ENCODE measurements around the gene CAMSAP2. TPM values are rescaled to one million over a fixed set of nuclear protein-coding genes. Genes with fewer than 3 reads are reported as not detected.
"Not testable (repeated sequence)": the region's sequence is repeated elsewhere in the genome, so short reads cannot be mapped to it uniquely, and the experiment has no call there.

The CAMSAP2 gene
- total RNA-seq, 1 donor from 2014 or later, result 117 TPM

DNA sequence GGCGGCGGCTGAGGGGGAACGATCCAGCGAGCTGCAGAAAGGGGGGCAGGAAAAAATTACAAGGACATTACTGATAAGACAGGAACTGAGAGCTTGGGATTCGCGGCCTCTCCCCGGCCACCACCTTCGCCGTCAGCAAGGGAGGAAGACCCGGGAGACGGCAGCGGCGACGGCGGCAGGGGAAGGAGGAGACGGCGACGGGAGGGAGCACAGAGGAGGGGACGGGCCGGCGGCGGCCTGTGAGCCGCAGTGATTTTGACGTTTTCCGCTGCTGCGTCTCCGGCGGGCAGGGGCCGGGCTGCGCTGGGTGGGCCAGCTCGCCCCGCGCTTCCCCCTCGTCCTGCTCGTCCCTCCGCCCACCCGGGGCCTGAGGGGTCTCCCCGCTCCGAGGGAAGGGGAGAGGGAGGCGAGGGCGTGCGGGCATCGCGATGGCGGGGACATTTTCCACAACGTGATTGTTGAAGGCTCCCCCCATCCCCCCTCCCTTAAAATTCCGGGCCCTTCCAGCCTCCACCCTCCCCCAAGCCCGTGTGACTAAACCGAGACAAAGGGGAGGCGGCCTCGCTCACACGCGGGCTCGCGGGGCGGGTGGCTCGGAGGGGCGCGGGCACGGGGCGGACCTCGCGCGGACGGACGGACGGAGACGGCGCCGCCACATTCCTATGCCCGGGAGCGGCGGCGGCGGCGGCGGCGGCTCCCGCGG, 407 bp downstream of the CAMSAP2 start:
- peak; percentile 85 to 90 for DNase-seq (ENCODE audit: low spot score in 2 of 2)
- no peak for FAIRE-seq

GRCh38 chr1:200739702-200740570, 1.2 kb downstream of the CAMSAP2 start:
- no peak for DNase-seq (ENCODE audit: low spot score in 2 of 2)
- no peak for FAIRE-seq

DNA sequence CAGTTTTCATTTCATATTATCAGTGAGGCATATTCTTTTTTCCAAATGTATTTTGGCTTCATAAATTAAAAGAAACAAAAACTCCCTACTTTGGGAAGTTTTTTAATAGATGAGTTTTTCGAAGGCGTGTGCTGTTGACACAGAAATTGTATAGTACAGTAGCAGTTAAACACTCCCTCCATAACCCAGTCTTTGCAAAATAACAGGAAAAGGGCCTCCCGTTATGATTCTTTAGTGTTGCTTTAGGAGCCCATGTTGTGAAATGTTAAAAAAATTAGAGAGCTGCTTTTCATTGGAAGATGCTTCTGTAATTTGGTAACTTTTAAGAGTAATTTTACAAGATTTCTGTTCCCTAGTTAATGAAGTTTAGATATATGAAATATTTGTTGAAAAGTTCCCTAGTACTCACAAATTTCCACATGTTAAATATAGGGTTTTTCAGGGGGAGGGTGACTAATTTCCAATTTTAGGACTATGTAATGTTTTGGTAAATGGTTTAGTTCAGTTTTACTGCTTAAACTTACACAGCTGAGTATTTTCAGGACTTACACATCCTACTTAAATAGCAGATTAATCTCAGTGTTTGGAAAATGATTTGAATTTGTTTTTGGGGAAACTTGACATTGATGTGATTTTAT, 2.0 kb downstream of the CAMSAP2 start:
- DNase-seq (ENCODE audit: low spot score in 2 of 2) (no peak), FAIRE-seq (no peak)

- no peak for DNase-seq (ENCODE audit: low spot score in 2 of 2)
- FAIRE-seq, result no peak
Observed at GRCh38 chr1:200741551-200742207, 3.0 kb downstream of the CAMSAP2 start.

GRCh38 chr1:200744143-200744542, 5.5 kb downstream of the CAMSAP2 start:
- no peak for DNase-seq (ENCODE audit: low spot score in 2 of 2)
- no peak for FAIRE-seq

- DNase-seq (ENCODE audit: low spot score in 2 of 2), result peak; percentile 29 to 42
Observed at GRCh38 chr1:200749090-200749489, 10.4 kb downstream of the CAMSAP2 start.

GRCh38 chr1:200750749-200751148, 12.1 kb downstream of the CAMSAP2 start:
- DNase-seq (ENCODE audit: low spot score in 2 of 2); FAIRE-seq: not testable (repeated sequence)

More at GRCh38 chr1:200749090-200749489, 10.4 kb downstream of the CAMSAP2 start:
- no peak for FAIRE-seq

DNA sequence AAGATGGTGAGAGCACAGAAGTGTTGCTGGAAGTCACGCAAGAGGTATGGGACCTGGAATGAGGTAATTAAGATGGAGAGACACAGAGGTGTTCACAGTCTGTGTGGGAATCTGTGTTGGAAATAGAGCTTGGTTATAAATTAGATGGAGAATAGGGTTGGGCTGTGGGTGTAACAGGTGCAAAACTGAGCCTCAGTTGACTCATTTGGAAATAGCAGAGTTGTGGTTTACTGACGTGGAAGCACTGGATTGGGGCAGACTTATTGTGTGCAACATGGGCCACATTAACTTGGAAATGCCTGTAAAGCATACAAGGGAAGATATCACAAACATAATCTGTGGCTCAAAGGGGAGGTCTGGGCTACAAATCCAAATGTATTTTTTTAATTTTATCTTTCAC, 13.0 kb downstream of the CAMSAP2 start:
- DNase-seq (ENCODE audit: low spot score in 2 of 2), result no peak

GRCh38 chr1:200753650-200754198, 15.0 kb downstream of the CAMSAP2 start:
- DNase-seq (ENCODE audit: low spot score in 2 of 2) (no peak), FAIRE-seq (no peak)

More for the DNA sequence above, 13.0 kb downstream of the CAMSAP2 start:
- no peak for FAIRE-seq

- no peak for DNase-seq (ENCODE audit: low spot score in 2 of 2)
- no peak for FAIRE-seq
Observed at GRCh38 chr1:200755456-200755855, 16.8 kb downstream of the CAMSAP2 start.

DNA sequence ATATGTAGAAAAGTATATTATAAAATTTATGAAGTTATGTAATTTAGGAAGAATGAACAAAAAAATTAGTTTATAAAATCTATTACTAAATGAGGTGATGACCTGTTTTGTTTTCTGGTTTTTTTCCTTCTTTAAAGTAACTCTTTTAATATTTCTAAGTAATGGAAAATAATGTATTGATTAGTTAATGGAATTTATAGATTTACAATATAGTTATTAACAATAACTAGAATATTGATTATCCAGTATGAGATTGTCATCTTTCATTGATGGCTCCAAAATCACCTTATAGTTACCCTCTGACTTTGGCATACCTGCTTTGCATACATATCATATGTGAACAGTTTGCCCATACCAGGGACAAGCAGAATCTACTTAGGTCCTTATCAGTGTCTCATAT, 23.4 kb downstream of the CAMSAP2 start:
- FAIRE-seq, result peak; percentile 23

GRCh38 chr1:200767321-200767720, 28.6 kb downstream of the CAMSAP2 start:
- no peak for FAIRE-seq
- DNase-seq (ENCODE audit: low spot score in 2 of 2), result no peak

More for the DNA sequence above, 23.4 kb downstream of the CAMSAP2 start:
- DNase-seq (ENCODE audit: low spot score in 2 of 2), result no peak

DNA sequence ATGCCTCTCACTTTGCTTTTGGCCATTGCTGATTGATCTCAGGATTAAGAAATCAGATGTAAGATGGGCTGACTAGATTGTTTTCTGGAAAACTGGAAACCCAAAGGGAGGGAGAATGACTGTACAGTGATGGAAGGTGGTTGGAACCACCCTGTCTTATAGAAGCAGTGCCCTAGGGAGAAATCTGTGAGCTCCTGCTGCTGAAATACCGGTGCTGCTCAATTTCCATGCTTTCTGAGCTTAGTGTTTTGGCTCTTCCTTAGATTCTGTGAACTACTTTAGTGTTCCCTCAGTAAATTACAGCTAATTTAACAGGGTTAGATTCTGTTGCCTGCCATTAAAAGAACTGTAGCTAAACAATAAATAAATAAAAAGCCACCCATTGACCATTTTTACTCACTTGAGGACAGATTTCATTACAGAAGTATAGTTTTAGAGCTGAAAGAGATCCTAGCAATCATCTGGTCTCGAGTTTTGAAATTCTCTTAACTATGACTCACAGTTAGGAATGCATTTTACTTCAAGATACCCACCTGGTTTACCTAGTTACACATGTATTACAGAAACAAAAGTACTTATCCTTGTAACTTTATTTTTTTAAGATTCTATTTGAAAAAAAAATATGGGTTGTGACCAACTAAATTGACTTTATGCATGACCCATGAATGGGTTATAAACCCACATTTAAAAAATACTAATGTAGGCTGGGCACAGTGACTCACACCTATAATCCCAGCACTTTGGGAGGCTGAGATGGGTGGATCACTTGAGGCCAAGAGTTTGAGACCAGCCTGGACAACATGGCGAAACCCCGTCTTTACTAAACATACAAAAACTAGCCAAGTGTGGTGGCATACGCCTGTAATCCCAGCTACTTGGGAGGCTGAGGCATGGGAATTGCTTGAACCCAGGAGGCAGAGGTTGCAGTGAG, 33.2 kb downstream of the CAMSAP2 start:
- FAIRE-seq (no peak), DNase-seq (ENCODE audit: low spot score in 2 of 2) (no peak)

DNA sequence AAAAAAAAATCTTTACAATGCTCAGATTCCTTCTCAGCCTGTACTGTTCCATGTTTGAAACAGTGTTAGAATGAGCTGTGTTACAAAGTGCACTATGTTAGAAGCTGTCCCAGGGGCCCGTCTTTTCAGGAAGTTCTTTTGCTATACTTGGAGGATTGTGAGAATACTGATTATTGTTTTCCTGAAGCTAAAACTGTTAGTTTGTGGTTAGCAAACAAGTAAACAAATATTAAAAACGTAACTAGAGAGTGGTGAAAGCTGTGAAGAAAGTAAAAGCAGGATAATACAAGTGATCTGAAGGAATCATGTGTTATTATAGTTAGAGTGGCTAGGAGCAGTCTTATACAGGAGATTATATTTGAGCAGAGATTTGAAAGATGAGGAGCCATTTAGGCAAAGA, 35.6 kb downstream of the CAMSAP2 start:
- DNase-seq (ENCODE audit: low spot score in 2 of 2), result no peak
- no peak for FAIRE-seq

GRCh38 chr1:200774735-200775444, 36.2 kb downstream of the CAMSAP2 start:
- FAIRE-seq (no peak), DNase-seq (ENCODE audit: low spot score in 2 of 2) (no peak)

DNA sequence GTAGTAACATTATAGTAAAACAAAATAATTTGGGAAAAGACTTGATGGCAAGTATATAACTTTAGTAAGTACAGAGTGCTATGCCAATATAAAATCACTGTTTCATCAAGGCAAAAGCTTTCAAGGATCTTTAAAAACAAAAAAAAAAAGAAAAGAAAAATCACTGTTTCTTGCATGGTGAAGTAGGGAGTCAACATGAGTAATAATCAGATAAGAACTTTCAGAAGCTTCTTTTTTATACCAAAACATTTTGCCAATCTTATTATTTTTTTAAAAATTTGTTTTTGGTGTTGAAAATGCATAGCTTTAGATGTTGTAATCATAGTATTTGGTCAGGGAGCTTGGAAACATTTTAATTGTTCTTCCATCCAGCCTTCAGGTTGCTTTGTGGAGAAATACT, 37.2 kb downstream of the CAMSAP2 start:
- no peak for FAIRE-seq
- DNase-seq (ENCODE audit: low spot score in 2 of 2), result no peak

GRCh38 chr1:200776949-200777348, 38.3 kb downstream of the CAMSAP2 start:
- FAIRE-seq (no peak), DNase-seq (ENCODE audit: low spot score in 2 of 2) (no peak)

GRCh38 chr1:200778766-200779165, 40.1 kb downstream of the CAMSAP2 start:
- no peak for FAIRE-seq
- no peak for DNase-seq (ENCODE audit: low spot score in 2 of 2)

DNA sequence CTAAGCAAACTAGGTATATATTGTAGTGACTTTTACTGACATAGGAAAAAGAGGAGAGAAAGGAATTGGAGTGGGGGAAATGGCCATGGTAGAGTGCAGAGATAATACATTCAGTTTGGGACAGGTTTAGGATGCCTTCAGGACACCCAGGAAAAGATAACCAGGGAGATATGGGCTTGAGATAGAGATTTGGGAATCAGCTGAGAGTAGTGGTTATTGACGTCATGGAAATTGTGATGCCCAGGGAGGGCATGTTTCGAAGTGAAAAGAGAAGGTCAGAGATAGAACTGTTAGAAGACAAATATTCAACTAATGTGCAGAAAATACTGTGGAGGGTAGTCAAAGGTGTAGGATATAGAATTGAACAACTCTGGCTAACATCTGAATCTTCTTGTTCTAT, 40.6 kb downstream of the CAMSAP2 start:
- no peak for FAIRE-seq
- DNase-seq (ENCODE audit: low spot score in 2 of 2), result no peak

All from frontal cortex (tissue), 4 donors.